ENCODE results near the gene GATAD2A. TPM values are rescaled to one million over a fixed set of nuclear protein-coding genes. Genes with fewer than 3 reads are reported as not detected.

Gene GATAD2A
- total RNA-seq, 2 experiments from 2014 or later: 180 TPM

GRCh38 chr19:19549804-19550464 lies 144.5 kb downstream of the GATAD2A start:
- no peak for DNase-seq
- POLR2A ChIA-PET: interaction anchor here (1.9 kb wide), 1 partner anchor 34 kb away, joined by 5 read pairs; the partner anchor contains the start of genes NDUFA13 and TSSK6
- Mint-ChIP-seq H3K4me3 (no peak overlapping the region), H3K4me1 (ENCODE audit: low read depth) (peaks cover 8% of the 10 kb centered on the region), H3K27ac (no peak overlapping the region), H3K36me3 (ENCODE audit: low read depth) (no peaks in the 10 kb centered on the region), H3K27me3 (ENCODE audit: low read depth) (peaks cover 3% of the 10 kb centered on the region), H3K9me3 (ENCODE audit: insufficient read depth) (peaks cover 4% of the 10 kb centered on the region)
- ATAC-seq: no peak
- CTCF ChIA-PET: interaction anchor here (2.2 kb wide), 1 partner anchor 18 kb away, joined by 8 read pairs; no protein-coding TSS in a partner anchor

DNA sequence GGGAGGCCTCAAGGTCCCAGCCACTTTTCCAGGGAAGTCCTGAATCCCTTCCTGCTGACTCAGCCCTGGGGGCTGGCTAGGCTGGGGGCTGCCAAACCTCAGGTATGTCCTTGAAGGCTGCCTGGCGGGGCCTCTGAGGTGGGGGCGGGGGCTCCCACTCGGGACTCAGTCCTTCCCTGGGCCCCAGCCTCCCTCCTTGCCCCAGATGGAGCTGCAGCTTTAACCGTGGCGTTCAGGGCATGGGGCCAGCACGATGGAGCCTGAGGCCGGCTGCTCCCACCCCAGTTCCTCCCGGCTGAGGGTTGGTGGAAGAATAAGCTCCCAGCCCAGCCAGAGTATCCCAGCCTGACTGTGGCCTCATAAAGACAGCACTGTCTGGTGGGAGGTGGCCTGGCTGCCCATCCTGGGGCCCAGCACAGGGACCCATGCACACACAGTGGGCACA lies 145.0 kb downstream of the GATAD2A start:
- POLR2A ChIA-PET: interaction anchor here (1.9 kb wide), 1 partner anchor 35 kb away, joined by 5 read pairs; the partner anchor contains the start of genes NDUFA13 and TSSK6
- ATAC-seq (no peak), DNase-seq (no peak)
- no peaks in the 10 kb centered on the region for H3K36me3 Mint-ChIP-seq (ENCODE audit: low read depth)
- peaks cover 4% of the 10 kb centered on the region for H3K9me3 Mint-ChIP-seq (ENCODE audit: insufficient read depth)
- peaks cover 8% of the 10 kb centered on the region for H3K4me1 Mint-ChIP-seq (ENCODE audit: low read depth)
- peaks cover 3% of the 10 kb centered on the region for H3K27me3 Mint-ChIP-seq (ENCODE audit: low read depth)
- CTCF ChIA-PET: interaction anchor here (1.1 to 2.7 kb wide), 2 partner anchors 18 to 57 kb away, joined by 4 to 18 read pairs; no protein-coding TSS in a partner anchor
- no peak overlapping the region for H3K4me3 Mint-ChIP-seq
- H3K27ac Mint-ChIP-seq: no peak overlapping the region

DNA sequence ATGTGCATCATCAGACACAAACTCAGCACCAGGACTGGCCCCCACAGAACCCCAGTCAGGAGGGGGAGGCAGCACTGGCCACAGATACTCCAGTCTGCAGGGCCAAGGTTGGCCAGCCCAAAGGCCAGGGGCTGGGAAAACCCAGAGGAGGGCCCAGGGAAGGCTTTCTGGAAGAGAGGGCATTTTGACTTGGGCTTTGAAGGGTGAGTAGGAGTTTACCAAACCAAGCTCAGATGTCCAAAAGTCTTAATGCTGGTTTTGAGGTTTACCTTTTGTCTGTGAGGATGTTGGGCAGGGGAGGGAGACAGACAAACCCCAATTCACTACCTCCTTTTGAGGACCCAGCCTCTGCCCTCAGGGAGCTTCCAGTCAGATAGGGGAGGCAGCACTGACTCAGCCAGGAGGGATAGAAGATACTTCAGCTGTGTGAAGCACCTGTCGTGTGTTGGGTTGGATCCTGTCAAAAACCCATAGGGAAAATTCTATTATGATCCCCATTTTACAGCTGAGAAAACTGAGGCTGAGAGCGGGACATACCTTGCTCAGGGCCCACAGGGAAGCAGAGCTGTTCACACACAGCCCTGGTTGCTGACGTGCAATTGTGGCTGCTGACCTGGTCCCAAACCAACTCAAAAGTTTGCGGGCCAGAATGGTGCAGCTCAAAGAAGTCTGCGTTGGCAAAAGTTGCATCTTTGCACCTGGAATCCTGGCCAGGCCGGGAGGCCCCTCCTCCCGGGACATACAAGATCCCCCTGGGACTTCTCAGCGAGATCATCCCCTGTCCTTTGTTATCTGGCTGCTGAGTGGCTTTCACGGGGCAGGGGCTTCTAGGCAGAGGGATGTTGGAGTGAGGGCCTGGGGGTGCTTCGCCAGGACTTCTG lies 145.7 kb downstream of the GATAD2A start:
- Mint-ChIP-seq H3K4me3 (no peak overlapping the region), H3K27me3 (ENCODE audit: low read depth) (peaks cover 3% of the 10 kb centered on the region), H3K9me3 (ENCODE audit: insufficient read depth) (peaks cover 4% of the 10 kb centered on the region), H3K4me1 (ENCODE audit: low read depth) (peaks cover 8% of the 10 kb centered on the region), H3K36me3 (ENCODE audit: low read depth) (no peaks in the 10 kb centered on the region), H3K27ac (peak overlapping the region; percentile 50)
- ATAC-seq (no peak), DNase-seq (no peak)
- POLR2A ChIA-PET: interaction anchor here (1.9 kb wide), 1 partner anchor 36 kb away, joined by 5 read pairs; the partner anchor contains the start of genes NDUFA13 and TSSK6
- CTCF ChIA-PET: interaction anchor here (1.1 to 2.7 kb wide), 4 partner anchors 9 to 93 kb away, joined by 4 to 18 read pairs (median 6); partner anchors contain the start of gene GMIP

DNA sequence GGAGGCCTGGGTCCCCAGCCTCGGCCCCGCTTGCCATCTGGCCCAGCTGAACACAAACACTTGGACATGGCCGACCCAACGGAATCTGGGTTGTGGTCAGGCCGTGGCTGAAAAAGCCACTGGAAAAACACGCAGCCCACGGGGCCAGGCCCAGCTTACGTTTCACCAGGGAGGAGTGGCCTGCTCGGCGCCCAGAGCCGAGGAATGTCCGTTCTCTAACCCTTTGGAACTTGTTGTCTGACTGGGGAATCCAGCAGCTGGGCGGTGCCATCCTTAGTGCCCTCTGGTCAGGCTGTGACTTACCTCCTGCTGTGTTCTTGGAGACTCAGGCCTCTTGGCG lies 146.3 kb downstream of the GATAD2A start:
- peaks cover 3% of the 10 kb centered on the region for H3K27me3 Mint-ChIP-seq (ENCODE audit: low read depth)
- peaks cover 8% of the 10 kb centered on the region for H3K4me1 Mint-ChIP-seq (ENCODE audit: low read depth)
- no peak for ATAC-seq
- H3K36me3 Mint-ChIP-seq (ENCODE audit: low read depth): no peaks in the 10 kb centered on the region
- POLR2A ChIA-PET: interaction anchor here (1.9 kb wide), 1 partner anchor 36 kb away, joined by 5 read pairs; the partner anchor contains the start of genes NDUFA13 and TSSK6
- no peak overlapping the region for H3K4me3 Mint-ChIP-seq
- no peak for DNase-seq
- peaks cover 4% of the 10 kb centered on the region for H3K9me3 Mint-ChIP-seq (ENCODE audit: insufficient read depth)
- no peak overlapping the region for H3K27ac Mint-ChIP-seq
- CTCF ChIA-PET: interaction anchor here (1.1 to 2.7 kb wide), 4 partner anchors 9 to 92 kb away, joined by 4 to 18 read pairs (median 6); partner anchors contain the start of gene GMIP

DNA sequence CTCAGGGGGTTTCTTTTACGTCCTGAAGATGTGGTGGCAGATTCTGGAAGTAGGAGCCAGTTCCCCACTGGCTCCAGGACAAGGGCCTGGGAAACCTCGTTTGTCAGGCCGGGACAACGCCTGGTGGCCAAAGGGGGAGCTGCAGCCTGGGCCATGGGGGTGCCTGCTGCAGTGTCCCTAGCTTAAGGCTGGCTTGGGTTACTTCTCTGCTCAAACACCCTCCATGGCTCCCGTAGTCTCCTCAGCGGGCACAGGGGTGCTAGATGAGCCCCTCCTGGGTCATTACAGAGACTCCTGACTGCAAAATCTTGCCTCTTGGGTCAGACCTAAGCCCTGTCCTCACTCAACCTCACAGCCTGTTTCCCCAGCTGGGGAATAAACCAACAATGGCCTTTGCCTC lies 147.3 kb downstream of the GATAD2A start:
- ChIA-PET POLR2A (interaction anchor here (0.6 kb wide), 1 partner anchor 20 kb away, joined by 4 read pairs; no protein-coding TSS in a partner anchor), CTCF (interaction anchor here (0.7 to 3.3 kb wide), 19 partner anchors 9 to 180 kb away, joined by 3 to 27 read pairs (median 3); partner anchors contain the start of genes GMIP, NDUFA13 and TSSK6)
- H3K4me1 Mint-ChIP-seq (ENCODE audit: low read depth): peaks cover 8% of the 10 kb centered on the region
- DNase-seq (no peak), ATAC-seq (peak; percentile 48)
- peaks cover 4% of the 10 kb centered on the region for H3K9me3 Mint-ChIP-seq (ENCODE audit: insufficient read depth)
- peaks cover 3% of the 10 kb centered on the region for H3K27me3 Mint-ChIP-seq (ENCODE audit: low read depth)
- H3K27ac Mint-ChIP-seq: no peak overlapping the region
- H3K4me3 Mint-ChIP-seq: no peak overlapping the region
- no peaks in the 10 kb centered on the region for H3K36me3 Mint-ChIP-seq (ENCODE audit: low read depth)

DNA sequence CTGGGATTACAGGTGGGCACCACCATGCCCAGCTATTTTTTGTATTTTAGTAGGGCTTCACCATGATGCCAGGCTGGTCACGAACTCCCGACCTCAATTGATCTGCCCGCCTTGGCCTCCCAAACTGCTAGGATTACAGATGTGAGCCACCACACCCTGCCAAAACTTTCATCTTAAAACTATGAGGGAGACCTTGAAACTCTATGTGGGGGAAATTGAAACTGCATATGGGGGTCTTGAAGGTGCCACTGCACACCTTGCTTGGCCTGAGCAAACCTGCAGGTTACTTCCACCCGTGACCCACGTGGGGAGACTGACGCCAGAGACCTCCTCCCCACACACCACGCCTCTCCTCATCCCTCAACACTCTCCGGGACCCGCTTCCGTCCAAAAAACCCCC lies 148.2 kb downstream of the GATAD2A start:
- peaks cover 3% of the 10 kb centered on the region for H3K27me3 Mint-ChIP-seq (ENCODE audit: low read depth)
- peaks cover 8% of the 10 kb centered on the region for H3K4me1 Mint-ChIP-seq (ENCODE audit: low read depth)
- no peak overlapping the region for H3K4me3 Mint-ChIP-seq
- DNase-seq (no peak), ATAC-seq (no peak)
- peaks cover 4% of the 10 kb centered on the region for H3K9me3 Mint-ChIP-seq (ENCODE audit: insufficient read depth)
- H3K36me3 Mint-ChIP-seq (ENCODE audit: low read depth): no peaks in the 10 kb centered on the region
- H3K27ac Mint-ChIP-seq: no peak overlapping the region
- ChIA-PET POLR2A (no interaction called here), CTCF (interaction anchor here (0.9 to 3.3 kb wide), 18 partner anchors 10 to 348 kb away, joined by 3 to 27 read pairs (median 5); partner anchors contain the start of genes GMIP, LPAR2, NDUFA13 and TSSK6)

DNA sequence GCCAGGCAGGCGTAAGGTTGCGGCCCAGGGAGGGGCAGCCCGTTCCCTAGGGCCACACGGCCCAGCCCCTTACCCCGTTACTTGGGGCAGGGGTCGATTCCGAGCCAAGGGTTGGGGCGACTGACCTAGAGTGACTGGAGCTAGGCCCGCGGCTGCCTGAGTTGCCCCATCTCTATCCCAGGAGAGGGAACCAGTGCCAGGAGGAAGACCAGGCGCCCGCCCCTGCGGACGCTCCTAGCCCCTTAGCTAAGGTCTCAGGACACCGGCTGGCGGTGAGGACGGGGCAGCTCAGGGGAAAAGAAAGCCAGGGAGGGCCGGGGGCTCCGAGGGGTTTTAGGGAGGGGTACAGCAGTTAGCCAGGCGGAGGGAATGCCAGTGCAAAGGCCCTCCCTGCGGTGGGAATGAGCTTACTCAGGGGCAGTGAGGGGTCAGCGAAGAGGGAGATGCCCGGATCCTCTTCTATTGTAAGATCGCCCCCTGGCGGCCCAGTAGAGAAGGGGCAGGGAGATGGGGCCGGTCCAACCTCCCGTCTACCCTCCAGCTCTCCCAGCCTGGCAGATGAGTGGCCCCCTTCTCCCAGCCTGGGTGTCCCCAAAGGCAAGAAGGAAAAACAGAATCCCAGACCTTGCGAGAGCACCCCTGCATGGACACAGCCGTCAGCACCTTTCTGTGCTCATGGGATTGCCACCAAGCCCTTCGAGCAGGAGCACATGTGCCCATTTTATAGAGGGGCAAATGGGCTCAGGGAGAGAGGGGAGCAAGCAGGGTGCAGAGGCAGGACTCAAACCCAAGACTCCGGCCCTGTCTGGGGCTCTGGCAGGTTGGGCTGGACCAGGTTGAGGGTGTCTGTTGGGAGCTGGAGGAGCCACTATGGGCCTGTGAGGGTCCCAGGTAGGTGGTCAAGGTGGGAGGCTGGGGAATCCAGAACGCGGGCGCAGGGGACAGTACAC lies 148.9 kb downstream of the GATAD2A start:
- peaks cover 5% of the 10 kb centered on the region for H3K36me3 Mint-ChIP-seq (ENCODE audit: low read depth)
- DNase-seq (peak; percentile 70), ATAC-seq (peak; percentile 61)
- POLR2A ChIA-PET: interaction anchor here (1.0 kb wide), 1 partner anchor 58 kb away, joined by 3 read pairs; no protein-coding TSS in a partner anchor
- no peak overlapping the region for H3K27ac Mint-ChIP-seq
- H3K9me3 Mint-ChIP-seq (ENCODE audit: insufficient read depth): peaks cover 4% of the 10 kb centered on the region
- H3K4me1 Mint-ChIP-seq (ENCODE audit: low read depth): peaks cover 13% of the 10 kb centered on the region
- CTCF ChIA-PET: interaction anchor here (0.8 to 3.3 kb wide), 25 partner anchors 10 to 347 kb away, joined by 3 to 27 read pairs (median 5); partner anchors contain the start of genes CILP2, GMIP, LPAR2 and NDUFA13
- no peak overlapping the region for H3K4me3 Mint-ChIP-seq
- no peaks in the 10 kb centered on the region for H3K27me3 Mint-ChIP-seq (ENCODE audit: low read depth)

DNA sequence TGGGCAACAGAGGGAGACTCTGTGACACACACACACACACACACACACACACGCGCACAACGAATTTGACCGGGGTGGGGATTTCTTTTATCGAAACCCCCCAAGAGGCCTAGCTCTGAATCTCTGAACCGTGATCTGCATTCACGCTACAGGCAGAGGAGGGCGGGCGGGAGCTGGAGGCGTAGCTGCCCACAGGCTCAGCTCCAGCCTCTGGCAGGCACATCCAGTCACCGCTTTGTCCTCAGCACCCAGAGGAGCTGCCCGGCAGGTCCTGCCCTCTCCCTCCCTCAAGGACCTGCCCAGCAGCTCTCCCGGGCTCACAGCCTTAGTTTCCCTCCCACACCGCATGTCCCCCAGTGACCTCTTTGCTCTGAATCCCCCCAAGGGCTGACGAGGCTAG lies 152.6 kb downstream of the GATAD2A start:
- H3K4me3 Mint-ChIP-seq: no peak overlapping the region
- no peaks in the 10 kb centered on the region for H3K9me3 Mint-ChIP-seq (ENCODE audit: insufficient read depth)
- ChIA-PET POLR2A (interaction anchor here (0.7 kb wide), 2 partner anchors 68 to 84 kb away, joined by 3 to 4 read pairs; no protein-coding TSS in a partner anchor), CTCF (interaction anchor here (1.1 kb wide), 2 partner anchors 48 to 86 kb away, joined by 3 read pairs; partner anchors contain the start of gene GMIP)
- DNase-seq (no peak), ATAC-seq (no peak)
- peaks cover 28% of the 10 kb centered on the region for H3K4me1 Mint-ChIP-seq (ENCODE audit: low read depth)
- H3K27ac Mint-ChIP-seq: no peak overlapping the region
- peaks cover 29% of the 10 kb centered on the region for H3K36me3 Mint-ChIP-seq (ENCODE audit: low read depth)
- no peaks in the 10 kb centered on the region for H3K27me3 Mint-ChIP-seq (ENCODE audit: low read depth)
